Stimulated activated CD4-positive, alpha-beta T cell treated with anti-CD3 and anti-CD28 coated beads, TNF-alpha, amount 100 ng/mL, for 4 hours (primary cell): ENCODE data around the gene P2RY13.

Experiments used
- DNase-seq, 3 experiments: peaks; one replicate each; pipeline ENCODE4 v3.0.0-alpha.2; 2020; ENCODE audit warnings: low read depth in 3 of 3

The P2RY13 gene

DNA sequence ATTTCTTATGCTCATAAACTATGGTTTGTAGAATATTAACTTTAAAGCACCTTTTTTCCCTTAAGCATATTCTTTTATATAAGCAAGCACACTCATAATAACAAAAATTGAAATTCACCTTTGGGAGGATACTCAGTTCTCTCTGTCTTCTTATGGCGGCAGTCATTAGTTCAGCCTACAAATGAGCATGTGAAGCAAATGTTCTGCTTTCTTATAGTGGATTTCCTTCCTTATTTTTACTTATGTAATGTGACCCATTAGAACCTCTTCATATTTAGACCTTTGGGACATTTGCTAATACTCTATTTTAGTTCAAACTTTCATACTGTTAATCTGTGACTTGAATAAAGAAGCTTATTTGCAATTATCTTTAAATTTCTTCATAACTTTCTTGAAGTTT, at the start of gene P2RY13:
Gene P2RY13 (minus strand): TSS at position 187 of the 400 bp plus-strand sequence. CDS start 21 bp downstream, at position 166.
- no peak for DNase-seq

DNA sequence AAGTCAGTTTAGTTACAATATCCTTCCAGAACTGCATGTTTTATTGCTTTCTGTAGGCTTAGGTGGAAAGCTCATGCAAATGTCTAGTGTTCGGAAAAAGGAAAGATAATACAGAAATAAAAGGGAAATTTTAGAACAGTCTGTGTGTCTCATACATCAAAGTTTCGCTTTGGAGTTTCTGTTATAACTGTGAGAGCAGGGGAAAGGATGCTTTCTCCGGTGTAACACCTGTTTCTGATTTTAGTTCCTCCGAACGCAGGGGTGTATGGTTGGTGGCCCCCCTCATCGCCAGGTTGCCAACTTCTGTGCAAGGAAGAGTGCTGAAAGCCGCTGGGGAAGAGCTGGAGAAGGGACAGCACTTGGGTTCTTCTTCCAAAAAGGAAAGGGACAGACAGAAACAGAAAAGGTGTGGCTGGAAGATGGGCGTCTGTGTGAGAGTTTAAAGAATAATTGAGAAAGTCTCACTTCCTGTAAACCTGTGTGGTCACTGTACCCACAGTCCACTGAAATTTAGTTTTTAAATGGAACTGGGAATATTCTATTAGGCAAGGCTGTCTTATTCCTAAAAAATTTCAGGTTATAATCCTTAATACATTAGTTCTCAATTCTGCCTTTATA, 48.5 kb upstream of the P2RY13 start:
- DNase-seq, result no peak

DNA sequence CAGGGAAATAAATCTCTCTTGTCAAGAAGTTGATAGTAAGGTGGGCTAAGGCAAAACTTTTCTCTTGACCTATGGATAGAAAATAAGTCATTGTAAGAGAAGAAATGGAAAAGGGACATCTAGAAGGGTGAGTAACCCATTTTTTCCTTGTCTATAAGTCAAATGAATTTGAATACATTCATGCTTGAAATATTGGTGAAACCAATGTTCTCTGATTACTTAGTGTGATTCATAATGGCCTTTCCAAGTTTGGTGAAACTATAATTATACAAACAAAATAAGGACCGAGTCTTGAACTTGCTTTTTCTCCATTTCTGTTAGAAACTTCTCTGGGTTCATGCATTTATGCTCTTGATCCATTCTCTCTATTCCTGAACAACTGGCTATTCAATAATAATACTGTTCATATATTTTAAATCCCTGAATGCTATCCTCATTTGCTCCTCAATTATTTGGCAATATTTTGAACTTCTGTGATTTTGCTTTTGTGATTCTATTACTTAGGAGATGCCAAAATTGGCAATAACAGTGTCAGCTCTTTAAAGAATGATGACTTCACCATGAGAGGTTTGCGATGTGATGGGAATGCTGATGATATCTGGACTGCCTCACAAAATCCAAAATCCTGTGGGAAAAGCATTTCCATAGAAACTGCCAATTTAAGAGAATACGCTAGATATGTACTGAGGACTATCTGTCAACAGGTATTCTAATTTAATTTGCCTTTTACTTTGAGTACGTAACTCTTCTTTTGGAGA, 42.9 kb upstream of the P2RY13 start:
- no peak for DNase-seq

DNA sequence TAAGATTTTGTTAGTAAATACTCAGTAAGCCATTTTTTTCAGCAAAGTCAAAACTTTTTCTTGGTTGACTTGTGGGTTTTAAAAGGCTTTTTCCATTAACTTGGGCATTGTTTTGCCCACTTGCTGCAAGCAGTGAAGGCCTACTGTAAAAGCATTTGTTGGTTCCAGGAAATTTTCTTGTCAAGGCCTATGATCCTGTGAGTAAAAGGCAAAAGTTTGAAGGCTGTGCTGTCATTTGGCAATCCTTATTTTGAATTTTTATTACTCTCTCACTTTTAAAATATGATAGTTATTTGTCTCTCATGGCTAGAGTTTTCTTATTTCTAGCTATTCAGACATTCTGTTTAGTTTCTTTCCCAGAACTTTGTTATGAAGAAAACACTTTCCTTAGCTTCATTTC, 42.2 kb upstream of the P2RY13 start:
- no peak for DNase-seq

DNA sequence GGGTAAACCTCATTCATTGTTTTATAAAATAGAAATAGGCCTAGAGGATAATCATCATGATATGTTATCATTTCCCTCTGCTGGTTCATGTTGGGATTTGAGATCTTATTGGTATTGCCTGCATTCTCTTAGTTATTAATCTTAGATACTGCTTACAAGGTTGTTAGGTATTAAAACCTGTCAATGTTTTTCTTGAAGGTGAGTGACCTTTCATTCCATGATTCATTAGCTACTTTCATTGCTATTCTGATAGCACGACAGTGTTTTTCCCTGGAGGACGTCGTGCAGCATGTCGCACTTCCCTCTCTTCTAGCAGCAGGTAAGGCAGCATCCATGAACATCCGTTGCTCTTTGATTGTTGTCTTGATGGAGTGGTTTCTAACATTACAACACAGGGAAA, 38.1 kb upstream of the P2RY13 start:
- no peak for DNase-seq

DNA sequence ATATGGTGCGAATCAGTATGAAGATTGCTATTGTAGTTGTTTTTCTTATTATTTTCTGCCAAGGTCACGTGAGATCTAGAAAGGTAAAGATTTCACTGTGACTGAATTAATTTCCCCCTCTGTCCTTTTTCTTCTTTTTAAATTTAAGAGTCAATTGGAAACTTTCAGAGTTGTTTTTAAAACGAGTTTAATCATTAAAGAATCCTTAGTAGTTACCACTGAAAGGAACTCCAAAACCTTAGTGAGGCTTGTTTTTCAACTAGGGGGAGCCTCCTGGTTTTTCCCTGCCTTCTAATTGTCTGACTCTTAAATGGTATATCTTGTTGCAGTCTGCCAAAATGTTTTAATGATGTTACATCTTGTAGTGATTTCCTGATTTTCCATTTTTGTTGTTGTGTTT, 37.6 kb upstream of the P2RY13 start:
- no peak for DNase-seq

DNA sequence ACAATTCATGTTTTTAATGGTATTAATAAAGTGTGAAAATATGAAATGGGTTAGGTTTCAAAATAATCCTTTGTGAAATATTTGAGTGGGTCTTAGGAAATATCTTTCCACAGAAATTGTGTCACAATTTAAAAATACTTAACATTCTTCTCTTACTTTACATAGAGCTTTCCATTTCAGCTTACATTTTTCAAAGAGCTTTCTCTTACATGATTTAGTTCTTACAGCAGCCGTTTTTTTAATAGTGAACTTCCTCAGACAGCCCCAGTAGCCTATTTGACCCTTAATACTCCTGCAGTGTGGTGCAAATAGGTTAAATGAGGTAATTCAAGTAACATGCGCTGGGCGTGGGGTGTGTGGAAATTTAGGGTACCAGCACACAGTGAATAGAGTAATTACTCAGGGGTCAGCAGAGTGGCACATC, 33.4 kb upstream of the P2RY13 start:
- no peak for DNase-seq

DNA sequence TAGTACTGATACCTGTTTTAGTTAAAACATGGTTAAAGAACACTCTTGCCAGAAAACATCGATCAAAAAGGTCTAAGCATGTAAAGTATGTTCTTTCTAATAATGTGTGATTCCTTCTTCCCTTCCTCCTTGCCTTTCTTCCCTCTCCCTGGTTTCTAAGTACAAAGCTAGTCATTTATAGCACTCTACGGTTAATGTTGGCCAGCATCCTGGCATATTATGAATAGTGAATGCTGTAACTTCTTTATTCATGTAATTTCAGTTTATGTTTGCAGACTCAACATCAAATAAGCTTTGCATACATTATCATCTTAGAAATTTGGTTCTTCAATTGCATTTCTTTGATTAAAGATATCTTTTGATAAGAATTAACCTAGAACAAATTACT, 28.1 kb upstream of the P2RY13 start:
- no peak for DNase-seq

DNA sequence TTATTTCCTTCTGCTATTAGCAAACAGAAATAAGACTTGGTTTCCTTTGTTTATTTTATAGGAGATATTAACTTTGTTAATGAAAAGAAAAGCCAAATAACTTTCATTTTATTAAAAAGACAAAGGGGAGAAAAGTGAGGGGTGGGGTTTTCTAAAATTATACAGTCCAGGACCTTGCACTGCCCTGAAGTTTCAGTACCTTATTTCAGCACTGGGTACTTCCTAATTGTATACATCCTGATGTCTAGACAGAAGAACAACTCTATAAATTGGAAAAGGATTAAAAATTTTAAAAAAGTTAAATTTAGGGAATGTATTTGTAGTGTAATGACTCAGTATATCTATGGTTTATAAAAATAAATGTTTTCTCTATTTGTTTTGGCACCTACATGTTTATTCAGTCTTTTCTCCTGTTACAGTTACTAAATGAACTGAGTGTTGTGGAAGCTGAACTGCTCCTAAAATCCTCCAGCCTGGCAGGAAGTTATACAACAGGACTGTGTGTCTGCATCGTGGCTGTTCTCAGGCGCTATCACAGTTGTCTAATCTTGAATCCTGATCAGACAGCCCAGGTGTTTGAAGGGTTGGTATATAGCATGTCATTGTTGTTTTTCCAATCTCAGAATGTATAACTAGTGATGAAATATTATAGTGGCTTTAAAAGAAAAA, 27.6 kb upstream of the P2RY13 start:
- DNase-seq, result no peak

DNA sequence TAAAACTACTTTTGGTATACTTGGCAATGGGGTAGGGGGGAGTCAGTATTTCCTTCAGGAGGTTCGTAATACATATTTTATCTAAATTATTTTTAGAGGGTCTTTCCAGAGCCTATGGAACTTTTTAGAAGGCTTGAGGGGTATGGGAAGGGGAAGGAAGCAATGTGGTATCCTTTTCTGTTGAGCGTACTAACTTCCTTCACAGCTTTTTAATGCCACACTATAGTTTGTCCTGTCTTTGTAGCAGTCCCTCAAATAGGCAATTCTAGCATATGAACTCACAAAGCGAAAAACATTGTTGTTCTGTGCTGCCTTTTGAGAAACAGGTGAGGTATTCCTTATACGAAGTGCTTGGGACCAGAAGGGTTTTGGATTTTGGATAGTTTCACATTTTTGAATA, 22.3 kb upstream of the P2RY13 start:
- no peak for DNase-seq

DNA sequence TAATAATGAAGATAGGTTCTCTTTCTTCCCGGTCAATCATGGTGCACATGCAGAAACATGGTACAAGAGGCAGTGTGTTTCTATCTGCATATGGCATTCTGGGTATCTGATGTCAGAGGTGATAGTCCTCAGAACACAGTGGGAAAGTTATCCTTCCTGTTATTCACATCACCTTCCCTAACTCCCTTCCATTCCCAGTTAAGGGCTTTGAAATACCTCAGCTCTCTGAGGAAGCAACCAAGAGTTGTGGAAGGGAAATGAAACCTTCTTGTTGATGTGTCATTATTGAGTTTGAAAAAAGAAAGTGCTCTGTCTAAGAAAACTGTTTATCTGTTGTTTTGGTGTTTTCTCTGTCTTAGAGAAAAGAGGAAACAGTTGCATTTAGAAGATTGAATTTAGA, 21.9 kb upstream of the P2RY13 start:
- DNase-seq, result no peak

DNA sequence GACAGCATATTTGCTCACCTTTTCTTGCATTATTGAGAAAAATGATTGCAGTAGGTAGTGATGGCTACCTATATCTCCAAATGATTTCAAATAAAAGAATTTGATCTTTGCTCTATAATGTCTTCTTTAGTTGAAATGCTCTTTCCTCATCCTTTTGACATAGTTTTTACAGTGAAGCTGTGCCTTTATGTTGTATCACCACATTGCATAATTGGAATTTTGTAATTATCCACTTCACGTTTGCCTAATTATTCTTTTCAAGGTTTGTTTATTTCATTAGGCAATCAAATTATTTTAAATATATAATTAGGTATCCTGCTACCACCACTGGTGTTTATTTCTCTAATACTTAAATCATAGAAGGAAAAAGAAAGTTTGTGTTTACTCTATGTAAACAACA, 21.3 kb upstream of the P2RY13 start:
- no peak for DNase-seq

DNA sequence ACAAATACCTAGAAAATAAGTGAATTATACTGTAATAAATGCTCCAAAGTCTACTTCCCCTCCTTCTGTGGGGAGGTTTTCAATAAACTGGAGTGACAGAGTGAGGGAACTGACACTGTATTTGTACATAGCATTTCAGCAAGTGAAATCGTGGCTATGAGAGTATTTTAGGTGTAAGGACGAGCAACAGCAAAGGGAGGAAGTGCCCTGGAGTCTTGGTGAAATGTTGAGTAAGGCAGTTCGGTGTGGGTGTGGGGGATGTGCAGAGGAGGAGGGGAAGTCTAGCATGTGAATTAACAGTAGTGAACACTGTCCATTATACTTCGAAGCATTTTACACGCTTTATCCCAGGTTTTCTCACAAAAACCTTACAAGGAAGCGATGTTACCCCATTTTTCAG, 18.1 kb upstream of the P2RY13 start:
- DNase-seq, result no peak

DNA sequence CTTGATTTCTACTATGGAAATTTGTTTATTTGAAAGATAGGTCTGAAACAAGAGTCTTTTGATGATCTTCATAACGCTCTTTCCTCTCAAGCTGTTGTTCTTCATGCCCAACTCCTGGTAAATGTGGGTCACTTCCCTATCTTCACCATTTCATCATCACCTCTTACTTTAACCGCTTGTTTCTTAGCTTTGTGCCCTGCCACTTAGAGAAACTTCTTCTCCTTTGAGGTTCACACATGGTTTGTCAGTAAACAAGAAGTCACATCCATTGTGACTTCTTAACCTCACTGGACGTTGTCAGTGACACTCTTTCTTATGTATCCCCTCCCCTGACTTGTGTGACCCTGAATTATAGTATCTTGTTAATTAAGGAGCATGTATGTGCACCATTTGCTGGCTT, 16.9 kb upstream of the P2RY13 start:
- no peak for DNase-seq

DNA sequence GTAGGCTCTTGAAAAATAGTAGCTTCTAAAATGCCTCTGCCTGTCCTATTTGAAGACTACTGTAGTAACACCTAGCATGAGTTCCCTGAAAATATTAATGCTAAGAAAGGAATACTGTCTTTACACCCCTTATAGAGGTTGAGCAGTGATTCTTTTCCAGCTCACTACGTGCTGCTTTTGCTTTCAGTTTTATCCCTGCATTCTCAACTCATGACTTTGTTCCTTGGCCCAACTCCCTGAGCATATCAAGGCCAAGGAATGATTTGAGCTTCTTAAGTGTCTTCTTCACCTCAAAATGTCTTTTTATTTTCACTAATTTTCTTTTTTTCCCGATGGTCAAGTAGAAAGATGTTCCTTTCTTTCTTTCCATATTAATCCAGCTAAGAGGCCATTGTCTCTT, 16.5 kb upstream of the P2RY13 start:
- DNase-seq, result no peak

DNA sequence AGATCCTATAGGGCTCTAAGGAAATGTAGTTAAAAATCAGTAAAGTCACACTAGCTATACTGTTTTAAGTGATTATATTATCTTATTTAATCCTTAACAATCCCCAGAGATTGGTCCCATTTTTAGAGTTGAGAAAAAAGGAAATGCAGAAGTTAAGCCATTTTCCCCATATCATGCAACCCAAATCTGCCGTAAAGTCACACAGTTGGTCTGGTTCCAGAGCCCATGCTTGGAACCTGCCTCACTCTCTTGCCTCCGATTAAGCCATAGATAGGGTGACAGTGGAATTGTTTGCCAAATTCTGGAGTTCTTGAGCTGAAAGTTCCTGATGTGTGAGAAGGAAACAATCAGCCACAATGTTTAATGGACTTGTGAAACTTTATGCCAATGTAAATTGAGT, 2.3 kb upstream of the P2RY13 start:
- DNase-seq, result no peak

DNA sequence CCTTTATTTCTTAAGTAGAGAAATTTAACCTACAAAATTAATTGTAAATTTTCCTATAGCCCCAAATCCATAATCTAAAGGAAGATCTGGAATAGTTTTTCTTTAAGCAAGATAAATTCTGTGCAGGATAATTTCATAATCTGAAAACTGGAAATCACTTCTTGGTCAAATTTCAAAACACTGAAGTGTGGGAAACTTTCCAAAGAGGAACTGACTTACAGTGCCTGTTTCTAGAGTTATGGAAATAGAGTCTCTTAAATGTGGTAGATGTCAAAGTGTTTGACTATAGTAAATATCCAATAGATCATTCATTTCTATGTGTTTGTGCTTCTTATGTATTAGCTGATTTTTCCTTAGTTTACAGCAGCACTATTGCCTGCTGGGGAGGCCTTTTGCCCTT, 1.6 kb upstream of the P2RY13 start:
- DNase-seq, result no peak

DNA sequence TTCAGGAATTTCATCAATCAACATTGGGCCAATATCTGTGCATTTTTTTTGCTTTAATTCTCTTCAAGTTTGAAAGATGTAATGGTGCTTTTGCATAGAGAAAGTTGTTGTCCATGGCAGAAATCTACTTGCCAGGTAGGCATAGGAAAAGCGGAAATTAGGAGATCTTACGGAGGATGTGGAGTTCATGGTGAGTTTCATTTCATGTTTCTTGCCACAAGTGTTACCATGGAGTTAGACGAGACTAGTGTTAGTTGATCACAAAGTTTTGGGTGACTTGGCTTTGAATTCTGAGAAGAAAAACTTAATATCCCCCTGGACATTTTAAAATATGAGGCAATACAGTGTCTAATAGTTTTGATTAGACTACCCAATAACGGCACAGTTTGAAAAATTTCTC, 1.0 kb upstream of the P2RY13 start:
- DNase-seq, result no peak

DNA sequence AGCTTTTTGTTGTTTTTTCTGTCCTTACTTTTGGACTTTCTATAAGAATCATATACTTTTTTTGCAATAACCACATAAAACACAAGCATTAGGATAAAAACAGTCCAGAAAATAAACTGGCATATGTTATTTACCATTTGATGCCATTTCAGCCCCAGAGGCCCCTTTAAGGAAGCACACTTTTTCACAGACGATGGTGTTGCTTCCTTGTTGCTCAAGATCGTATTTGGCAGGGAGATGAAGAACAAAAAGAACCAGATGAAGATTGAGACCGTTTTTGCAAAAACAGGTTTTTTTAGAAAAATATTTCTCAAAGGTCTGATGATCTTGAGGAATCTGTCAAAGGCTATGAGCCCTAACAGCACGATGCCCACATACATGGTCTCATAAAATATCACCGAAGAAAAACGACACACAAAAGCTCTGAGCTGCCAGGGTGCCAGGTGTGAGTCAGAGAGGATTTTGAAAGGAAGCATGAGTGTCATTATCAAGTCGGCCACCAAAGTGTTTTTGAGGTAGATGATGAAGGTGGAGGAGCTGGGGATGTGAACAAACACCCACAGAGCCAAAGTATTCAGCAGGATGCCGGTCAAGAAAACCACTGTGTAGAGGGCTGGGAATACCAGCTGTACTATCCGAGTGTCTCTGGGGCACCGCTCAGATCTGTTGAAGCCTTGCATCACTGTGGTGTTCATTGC, 902 bp downstream of the P2RY13 start:
- DNase-seq, result no peak

DNA sequence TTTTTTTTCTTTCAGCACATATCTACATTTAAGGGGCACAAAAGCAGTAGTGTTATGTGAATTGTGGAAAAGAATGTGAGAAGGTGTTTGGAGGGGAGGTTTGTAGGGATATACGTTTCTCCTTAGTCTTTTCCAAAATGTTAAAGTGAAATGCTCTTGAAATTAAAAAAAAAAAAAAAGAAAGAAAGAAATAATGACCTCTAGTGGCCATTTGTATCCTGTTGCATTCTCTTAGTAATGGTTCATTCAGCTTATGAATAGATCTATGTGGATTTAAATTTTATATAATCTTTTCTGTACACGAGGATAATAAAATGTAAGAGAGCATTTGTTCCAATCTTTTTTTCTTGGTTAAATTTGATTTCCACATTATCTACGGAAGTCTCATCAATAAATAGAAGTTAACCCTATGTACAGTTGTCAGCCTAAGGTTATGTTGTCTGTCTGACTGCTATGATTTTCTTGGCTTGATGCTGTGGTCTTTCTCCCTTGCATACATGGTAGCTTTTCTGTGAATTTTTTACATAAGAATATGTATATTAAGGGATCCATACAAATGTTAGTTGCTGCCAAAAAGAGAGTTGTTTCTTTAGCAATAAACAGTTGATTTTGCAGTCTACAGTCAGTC, 1.7 kb downstream of the P2RY13 start:
- no peak for DNase-seq

DNA sequence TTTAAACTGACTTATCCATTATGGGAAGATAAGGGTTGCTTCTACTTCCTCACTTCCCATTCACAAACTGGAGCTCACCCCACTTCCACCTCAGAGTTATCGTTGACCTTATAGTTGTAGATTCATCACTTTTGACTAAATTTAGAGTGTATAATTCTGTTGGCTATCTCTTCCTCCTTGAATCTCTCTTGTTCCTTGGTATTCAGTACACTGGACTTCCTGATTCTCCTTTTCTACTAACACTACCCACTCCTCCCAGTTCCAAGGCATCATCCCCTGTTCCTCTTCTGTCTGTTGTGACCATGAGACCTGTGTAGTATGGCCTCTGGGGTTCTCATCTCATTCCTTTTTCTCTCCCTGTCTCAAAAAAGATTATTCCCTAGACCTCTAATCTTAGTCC, 6.8 kb downstream of the P2RY13 start:
- no peak for DNase-seq

DNA sequence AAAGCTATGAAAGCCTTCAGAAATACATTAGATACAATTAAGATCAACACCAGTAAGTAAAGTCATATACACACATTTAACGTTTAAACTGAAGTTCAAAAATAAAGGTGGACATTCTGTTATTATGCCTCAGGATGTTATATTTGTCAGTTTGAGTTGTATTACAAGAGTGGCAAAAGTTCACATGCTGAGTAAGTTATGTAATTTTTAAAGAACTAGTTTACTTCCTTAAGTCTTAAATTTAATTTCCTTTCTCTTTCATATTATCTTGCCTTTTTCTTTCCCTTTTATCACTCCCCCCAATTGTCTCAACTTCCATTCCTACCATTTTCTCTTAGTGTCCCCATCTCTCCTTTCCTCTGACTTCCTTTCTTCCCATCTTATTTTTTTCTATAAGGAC, 7.8 kb downstream of the P2RY13 start:
- no peak for DNase-seq
